Sigmoid colon (tissue), 4 donors: ENCODE data around the gene RPS19BP1.

Experiments used
- CTCF ChIP-seq, 4 experiments: fragments of 450-650 bp in 3 of 4; fragments of 200-600 bp in 1 of 4; IDR thresholded peaks; one replicate each; pipeline ENCODE4 v1.5.1; 2016 to 2019; ENCODE audit warnings: antibody characterized with exemption in 4 of 4, mild to moderate bottlenecking in 3 of 4, moderate library complexity in 2 of 4
- EP300 ChIP-seq, 4 donors: sonication (generic); formaldehyde crosslinking; IDR thresholded peaks; one replicate each; pipeline ENCODE4 v1.6.1; 2017; ENCODE audit warnings: antibody characterized with exemption in 4 of 4

GRCh38 chr22:39490135-39490798 is 42.3 kb downstream of the RPS19BP1 start:
- TF ChIP-seq EP300 (IDR thresholded peaks at IDR 0.05) (no peak), CTCF (IDR thresholded peaks at IDR 0.05) (no peak)
